ENCODE results near the gene ETDC.
"Not testable (repeated sequence)": the region's sequence is repeated elsewhere in the genome, so short reads cannot be mapped to it uniquely, and the experiment has no call there.

GRCh38 chrX:135260976-135261375, 48.3 kb upstream of the ETDC start:
- TF ChIP-seq CTCF (optimal IDR thresholded peaks at IDR 0.05 in 1 of 3, IDR thresholded peaks at IDR 0.05 in 1 of 3, conservative IDR thresholded peaks at IDR 0.05 in 1 of 3; ENCODE audit: extremely low read depth in 1 of 3, insufficient read depth in 2 of 3, low read length in 3 of 3); EZH2 (IDR thresholded peaks at IDR 0.05; ENCODE audit: low read length): not testable (repeated sequence)

Measured in keratinocyte (primary cell).